Suprapubic skin (tissue), 4 donors: ENCODE data around the gene KCNJ4. TPM values are rescaled to one million over a fixed set of nuclear protein-coding genes. Genes with fewer than 3 reads are reported as not detected.
A peak's percentile ranks its signal among the peaks of the same experiment; 100 is the strongest.
"Not testable (repeated sequence)": the region's sequence is repeated elsewhere in the genome, so short reads cannot be mapped to it uniquely, and the experiment has no call there.

Experiments
- DNase-seq, 2 donors: peaks; one replicate each; pipeline ENCODE4 v3.0.0-alpha.2; 2019; ENCODE audit warnings: low spot score in 2 of 2
- H3K27ac ChIP-seq: fragments of 200-600 bp; sonication (generic); one replicate; pipeline ENCODE4 v1.5.1; 2019
- H3K27me3 ChIP-seq: fragments of 200-600 bp; sonication (generic); one replicate; pipeline ENCODE4 v1.5.1; 2019
- H3K36me3 ChIP-seq: fragments of 200-600 bp; sonication (generic); one replicate; pipeline ENCODE4 v1.5.1; 2019
- H3K4me1 ChIP-seq: fragments of 200-600 bp; sonication (generic); one replicate; pipeline ENCODE4 v1.5.1; 2019
- H3K4me3 ChIP-seq: fragments of 200-600 bp; sonication (generic); one replicate; pipeline ENCODE4 v1.5.1; 2019; ENCODE audit warnings: mild to moderate bottlenecking
- H3K9me3 ChIP-seq: fragments of 200-600 bp; sonication (generic); one replicate; pipeline ENCODE4 v1.5.1; 2019
- CTCF ChIP-seq, 2 donors: fragments of 200-600 bp in 1 of 2; fragments of 450-650 bp in 1 of 2; sonication (generic) in 1 of 2; IDR thresholded peaks; one replicate each; pipeline ENCODE4 v1.5.1; 2016 to 2019; ENCODE audit warnings: antibody characterized with exemption in 2 of 2, mild to moderate bottlenecking in 1 of 2, moderate library complexity in 1 of 2
- EP300 ChIP-seq: sonication (generic); formaldehyde crosslinking; IDR thresholded peaks from one replicate; pipeline ENCODE4 v1.6.1; 2017; ENCODE audit warnings: antibody characterized with exemption
- POLR2A ChIP-seq, 2 donors: fragments of 450-650 bp; IDR thresholded peaks; one replicate each; pipeline ENCODE4 v1.6.1; 2017; ENCODE audit warnings: antibody characterized with exemption in 2 of 2, mild to moderate bottlenecking in 2 of 2, moderate library complexity in 2 of 2
- POLR2AphosphoS5 ChIP-seq, 3 donors: sonication (generic); formaldehyde crosslinking; IDR thresholded peaks; one replicate each; pipeline ENCODE4 v1.6.1; 2017; ENCODE audit warnings: antibody characterized with exemption in 3 of 3
- WGBS: methylation state at CpG from one replicate; pipeline ENCODE4 v1.1.5; 2018; 5-methylcytosine and 5-hydroxymethylcytosine counted together
- total RNA-seq, 4 donors: library from RNA; depleted of rRNA; stranded (reverse); fragments of >200 nt; gene quantifications; one replicate each; pipeline ENCODE4 v1.1.0, GENCODE V29; 2016

Gene KCNJ4
- total RNA-seq, 4 donors from 2014 or later: 0.21 to 0.55 (median 0.32) TPM; not detected in 1

DNA sequence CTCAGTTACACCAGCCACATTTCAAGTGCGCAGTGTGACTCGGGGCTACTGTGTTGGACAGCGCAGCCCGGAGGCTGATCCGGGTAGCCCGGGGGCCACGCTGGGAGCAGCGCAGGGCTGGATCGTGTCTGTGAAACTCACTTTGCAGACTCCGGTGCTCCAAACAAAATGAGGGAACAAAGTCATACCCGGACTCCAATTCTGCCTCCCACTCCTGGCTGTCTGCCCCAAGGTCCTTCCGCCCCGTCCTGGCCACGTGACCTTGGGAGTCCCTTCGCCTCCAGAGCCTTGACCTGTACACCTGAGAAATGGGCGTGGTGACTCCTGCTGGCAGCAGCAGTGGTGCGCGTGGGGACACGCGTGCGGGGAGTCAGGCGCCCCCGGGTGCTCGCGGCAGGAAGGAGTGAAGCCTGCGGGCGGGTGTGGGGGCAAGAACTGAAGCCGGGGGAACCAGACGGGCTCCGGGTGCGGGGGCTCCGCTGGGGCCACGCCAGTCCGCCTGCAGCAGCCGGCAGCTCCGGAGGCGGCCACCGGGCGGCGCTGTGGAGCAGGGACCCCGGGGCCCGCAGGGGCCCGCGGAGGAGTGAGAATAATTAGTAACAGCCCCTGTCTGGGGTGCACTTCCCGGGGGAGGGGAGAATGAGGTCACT, 42.4 kb downstream of the KCNJ4 start:
- H3K4me1 ChIP-seq: peaks cover 12% of the 10 kb centered on the region
- no peaks in the 10 kb centered on the region for H3K9me3 ChIP-seq
- no peaks in the 10 kb centered on the region for H3K27me3 ChIP-seq
- peak overlapping the region; percentile 30 for H3K4me3 ChIP-seq
- WGBS: 11% methylated on average over 39 of the region's 45 CpGs
- H3K27ac ChIP-seq: no peak overlapping the region
- TF ChIP-seq CTCF (IDR thresholded peaks at IDR 0.05) (peak; percentile 37 to 90), POLR2AphosphoS5 (IDR thresholded peaks at IDR 0.05) (no peak), POLR2A (IDR thresholded peaks at IDR 0.05) (no peak), EP300 (no peak)
- DNase-seq: peak; percentile 59 to 71
- no peaks in the 10 kb centered on the region for H3K36me3 ChIP-seq

- Histone ChIP-seq H3K36me3 (no peaks in the 10 kb centered on the region), H3K9me3 (no peaks in the 10 kb centered on the region), H3K4me3 (no peak overlapping the region), H3K4me1 (peaks cover 12% of the 10 kb centered on the region), H3K27ac (no peak overlapping the region), H3K27me3 (no peaks in the 10 kb centered on the region)
- DNase-seq: no peak
- WGBS: 98% methylated on average over 2 of the region's 2 CpGs
- no peak for TF ChIP-seq CTCF (IDR thresholded peaks at IDR 0.05)
Observed at GRCh38 chr22:38411016-38411415, 44.0 kb downstream of the KCNJ4 start.

DNA sequence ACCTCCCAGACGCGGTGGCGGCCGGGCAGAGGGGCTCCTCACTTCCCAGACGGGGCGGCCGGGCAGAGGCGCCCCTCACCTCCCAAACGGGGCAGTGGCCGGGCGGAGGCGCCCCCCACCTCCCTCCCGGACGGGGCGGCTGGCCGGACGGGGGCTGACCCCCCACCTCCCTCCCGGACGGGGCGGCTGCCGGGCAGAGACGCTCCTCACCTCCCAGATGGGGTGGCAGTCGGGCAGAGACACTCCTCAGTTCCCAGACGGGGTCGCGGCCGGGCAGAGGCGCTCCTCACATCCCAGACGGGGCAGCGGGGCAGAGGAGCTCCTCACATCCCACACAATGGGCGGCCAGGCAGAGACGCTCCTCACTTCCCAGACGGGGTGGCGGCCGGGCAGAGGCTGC, 45.1 kb downstream of the KCNJ4 start:
- H3K36me3 ChIP-seq, H3K27me3 ChIP-seq, H3K4me3 ChIP-seq, H3K9me3 ChIP-seq, H3K27ac ChIP-seq: not testable (repeated sequence)
- 99% methylated on average over 14 of the region's 35 CpGs for WGBS
- DNase-seq: peak; percentile 44 to 51
- peaks cover 12% of the 10 kb centered on the region for H3K4me1 ChIP-seq

GRCh38 chr22:38406617-38407016, 48.4 kb downstream of the KCNJ4 start:
- Histone ChIP-seq H3K9me3 (no peaks in the 10 kb centered on the region), H3K4me1 (no peaks in the 10 kb centered on the region), H3K27ac (no peak overlapping the region), H3K36me3 (no peaks in the 10 kb centered on the region), H3K4me3 (no peak overlapping the region), H3K27me3 (no peaks in the 10 kb centered on the region)
- TF ChIP-seq POLR2A (IDR thresholded peaks at IDR 0.05) (no peak), CTCF (IDR thresholded peaks at IDR 0.05) (no peak), POLR2AphosphoS5 (IDR thresholded peaks at IDR 0.05) (no peak), EP300 (no peak)
- DNase-seq: no peak
- WGBS: 57% methylated on average over 4 of the region's 4 CpGs

DNA sequence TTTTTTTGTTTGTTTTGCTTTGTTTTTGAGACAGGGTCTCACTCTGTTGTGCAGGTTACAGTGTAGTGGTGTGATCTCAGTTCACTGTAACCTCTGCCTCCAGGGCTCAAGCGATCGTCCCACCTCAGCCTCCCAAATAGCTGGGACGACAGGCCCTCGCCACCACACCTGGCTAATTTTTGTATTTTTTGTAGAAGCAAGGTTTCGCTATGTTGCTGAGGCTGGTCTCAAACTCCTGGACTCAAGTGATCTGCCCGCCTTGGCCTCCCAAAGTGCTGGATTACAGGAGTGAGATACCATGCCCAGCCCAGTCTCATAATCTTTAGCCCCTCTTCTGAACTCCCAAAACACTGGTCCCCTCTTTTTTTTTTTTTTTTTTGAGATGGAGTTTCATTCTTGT, 50.6 kb downstream of the KCNJ4 start:
- no peak for DNase-seq
- Histone ChIP-seq H3K27ac (no peak overlapping the region), H3K4me3 (no peak overlapping the region), H3K9me3 (no peaks in the 10 kb centered on the region), H3K36me3 (no peaks in the 10 kb centered on the region), H3K27me3 (no peaks in the 10 kb centered on the region), H3K4me1 (peaks cover 3% of the 10 kb centered on the region)
- TF ChIP-seq CTCF (IDR thresholded peaks at IDR 0.05) (no peak), POLR2A (IDR thresholded peaks at IDR 0.05) (no peak)
- 97% methylated on average over 6 of the region's 6 CpGs for WGBS

DNA sequence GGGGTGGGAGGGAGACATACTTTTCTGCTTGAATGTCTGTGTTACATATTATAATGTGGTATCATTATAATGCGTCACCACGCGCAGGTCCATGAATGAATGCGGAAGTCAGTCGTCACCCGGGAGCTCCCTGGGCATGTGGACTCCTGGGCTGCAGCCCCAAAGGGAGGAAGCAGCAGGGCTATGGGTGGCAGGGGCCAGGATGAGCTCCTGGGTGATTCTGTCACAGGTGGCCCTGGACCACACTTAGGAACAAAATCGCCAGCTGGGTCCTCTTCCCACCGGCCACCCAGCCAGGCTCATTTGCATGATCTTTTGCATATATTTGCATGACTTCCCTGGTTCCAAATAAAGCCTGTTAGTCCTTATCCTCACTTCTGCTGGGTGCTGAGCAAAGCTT, 51.2 kb downstream of the KCNJ4 start:
- peaks cover 7% of the 10 kb centered on the region for H3K4me1 ChIP-seq
- no peak for DNase-seq
- H3K4me3 ChIP-seq: no peak overlapping the region
- WGBS: 81% methylated on average over 8 of the region's 8 CpGs
- H3K27ac ChIP-seq: no peak overlapping the region
- no peaks in the 10 kb centered on the region for H3K36me3 ChIP-seq
- H3K9me3 ChIP-seq: no peaks in the 10 kb centered on the region
- no peak for TF ChIP-seq POLR2A (IDR thresholded peaks at IDR 0.05)
- TF ChIP-seq POLR2AphosphoS5 (IDR thresholded peaks at IDR 0.05): no peak
- no peak for TF ChIP-seq CTCF (IDR thresholded peaks at IDR 0.05)
- no peak for TF ChIP-seq EP300
- no peaks in the 10 kb centered on the region for H3K27me3 ChIP-seq
